Measurements from ENCODE around the gene CFAP65.

DNA sequence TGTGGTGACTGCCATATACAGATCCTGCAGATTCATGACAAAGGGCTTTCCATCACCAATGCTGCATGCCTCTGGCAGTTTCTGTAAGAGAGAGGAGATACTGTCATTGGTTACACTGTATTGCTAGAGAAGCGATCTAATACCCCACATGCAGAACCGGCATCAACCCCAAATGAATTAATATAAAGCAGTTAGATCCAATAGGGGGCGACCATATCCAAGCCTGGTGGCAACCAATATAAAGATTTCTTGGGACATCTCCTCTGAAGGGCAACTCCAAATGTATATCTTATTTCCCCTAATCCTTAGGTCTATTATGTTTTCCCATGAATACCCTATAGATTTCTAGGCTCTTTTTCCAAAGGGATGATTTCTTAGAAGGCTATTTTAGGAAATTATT is 36.8 kb upstream of the CFAP65 start:
- TF ChIP-seq, protein P1, sequence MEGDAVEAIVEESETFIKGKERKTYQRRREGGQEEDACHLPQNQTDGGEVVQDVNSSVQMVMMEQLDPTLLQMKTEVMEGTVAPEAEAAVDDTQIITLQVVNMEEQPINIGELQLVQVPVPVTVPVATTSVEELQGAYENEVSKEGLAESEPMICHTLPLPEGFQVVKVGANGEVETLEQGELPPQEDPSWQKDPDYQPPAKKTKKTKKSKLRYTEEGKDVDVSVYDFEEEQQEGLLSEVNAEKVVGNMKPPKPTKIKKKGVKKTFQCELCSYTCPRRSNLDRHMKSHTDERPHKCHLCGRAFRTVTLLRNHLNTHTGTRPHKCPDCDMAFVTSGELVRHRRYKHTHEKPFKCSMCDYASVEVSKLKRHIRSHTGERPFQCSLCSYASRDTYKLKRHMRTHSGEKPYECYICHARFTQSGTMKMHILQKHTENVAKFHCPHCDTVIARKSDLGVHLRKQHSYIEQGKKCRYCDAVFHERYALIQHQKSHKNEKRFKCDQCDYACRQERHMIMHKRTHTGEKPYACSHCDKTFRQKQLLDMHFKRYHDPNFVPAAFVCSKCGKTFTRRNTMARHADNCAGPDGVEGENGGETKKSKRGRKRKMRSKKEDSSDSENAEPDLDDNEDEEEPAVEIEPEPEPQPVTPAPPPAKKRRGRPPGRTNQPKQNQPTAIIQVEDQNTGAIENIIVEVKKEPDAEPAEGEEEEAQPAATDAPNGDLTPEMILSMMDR (IDR thresholded peaks at IDR 0.05): no peak
- no peak for TF ChIP-seq POLR2AphosphoS5 (IDR thresholded peaks at IDR 0.05)

Measured in gastroesophageal sphincter (tissue), 3 donors.